LoVo (cell line): ENCODE measurements around the gene SLC7A7.
A peak's percentile ranks its signal among the peaks of the same experiment; 100 is the strongest.
"Not testable (repeated sequence)": the region's sequence is repeated elsewhere in the genome, so short reads cannot be mapped to it uniquely, and the experiment has no call there.

Experiments used
- DNase-seq: peaks from one replicate; pipeline ENCODE4 v3.0.0-alpha.2; 2016; ENCODE audit warnings: low spot score

SLC7A7 gene

DNA sequence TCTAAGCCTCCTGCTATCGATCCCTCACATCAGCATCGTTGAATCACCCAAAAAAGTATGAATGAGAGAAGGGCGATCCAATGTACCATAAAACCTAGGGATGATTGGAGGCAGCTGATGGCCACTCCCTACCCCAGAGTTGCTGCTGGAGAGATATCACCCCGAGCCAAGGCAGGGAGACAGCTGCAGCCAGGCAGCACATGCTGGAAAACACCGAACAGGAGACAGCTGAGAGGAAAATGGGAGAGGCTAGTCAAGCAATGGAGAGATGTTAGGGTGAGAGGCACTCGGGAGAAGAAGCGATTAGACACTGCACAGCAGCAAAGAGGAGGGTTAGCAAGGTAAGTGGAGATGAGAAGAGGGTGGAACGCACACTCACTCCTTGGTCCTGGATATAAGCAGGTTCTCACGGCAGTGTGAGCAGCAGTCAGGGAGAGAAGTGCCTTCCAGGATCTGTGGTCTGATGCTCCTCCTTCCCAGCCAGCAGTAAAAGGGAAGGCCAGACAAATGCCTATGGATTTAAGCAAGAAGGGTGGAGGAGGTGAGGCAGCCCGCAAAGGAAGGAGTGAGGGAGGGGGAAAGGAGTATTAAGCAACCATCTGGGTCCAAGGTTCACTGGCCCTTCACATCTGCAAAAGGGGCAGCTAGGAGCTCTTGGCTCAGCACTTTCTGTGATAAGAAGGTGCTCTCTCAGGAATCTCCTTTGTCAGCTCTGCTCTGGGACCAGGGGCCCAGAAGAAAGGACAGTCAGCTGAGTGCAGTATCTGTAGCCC, at the start of gene SLC7A7:
Gene SLC7A7, minus strand, starts transcription at position 495 of the 773 bp plus-strand sequence. CDS start 2,037 bp downstream, outside the sequence.
- peak; percentile 76 for DNase-seq

DNA sequence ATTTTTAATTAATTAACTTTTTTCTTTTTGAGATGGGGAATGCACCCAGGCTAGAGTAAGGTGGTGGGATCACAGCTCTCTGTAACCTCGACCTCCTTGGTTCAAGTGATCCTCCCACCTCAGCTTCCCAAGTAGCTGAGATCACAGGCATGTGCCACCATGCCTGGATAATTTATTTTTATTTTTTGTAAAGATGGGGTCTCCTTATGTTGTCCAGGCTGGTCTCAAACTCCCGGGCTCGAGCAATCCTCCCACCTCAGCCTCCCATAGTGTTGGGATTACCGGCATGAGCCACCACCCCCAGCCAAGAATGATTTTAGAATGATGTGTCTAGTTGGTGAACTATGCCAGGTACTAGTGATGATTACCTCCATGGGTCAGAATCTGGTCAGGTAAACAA, 49.7 kb upstream of the SLC7A7 start:
- no peak for DNase-seq

DNA sequence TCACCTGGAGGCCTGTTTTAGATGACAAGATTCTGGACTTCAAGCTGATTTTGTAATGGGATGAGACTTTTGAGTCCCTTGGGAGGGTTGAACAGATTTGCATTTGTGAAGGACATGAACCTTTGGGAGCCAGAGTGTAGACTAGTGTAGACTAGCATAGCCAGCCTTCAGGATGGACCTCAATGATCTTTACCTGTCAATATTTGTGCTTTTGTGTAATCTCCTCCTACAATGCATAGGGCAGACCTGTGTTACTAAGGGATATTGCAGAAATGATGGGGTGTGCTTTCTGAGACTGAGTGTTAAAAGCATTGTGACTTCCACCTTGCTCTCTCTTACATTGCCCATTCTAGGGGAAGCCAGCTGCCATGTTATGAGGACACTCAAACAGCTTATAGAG, 46.4 kb upstream of the SLC7A7 start:
- DNase-seq, result no peak

DNA sequence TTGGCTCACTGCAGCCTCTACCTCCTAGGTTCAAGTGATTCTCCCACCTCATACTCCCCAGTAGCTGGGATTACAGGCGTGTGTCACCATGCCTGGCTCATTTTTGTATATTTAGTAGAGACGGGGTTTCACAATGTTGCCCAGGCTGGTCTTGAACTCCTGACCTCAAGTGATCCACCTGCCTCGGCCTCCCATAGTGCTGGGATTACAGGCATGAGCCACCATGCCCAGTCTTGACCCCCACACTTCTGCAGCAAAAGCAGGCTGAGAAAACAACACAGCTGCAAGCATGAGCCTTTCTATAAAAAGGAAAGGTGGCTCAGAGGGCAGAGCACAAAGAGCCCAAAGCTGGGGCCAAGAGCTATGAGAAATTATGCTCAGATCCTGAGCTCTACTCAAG, 45.1 kb upstream of the SLC7A7 start:
- DNase-seq, result not testable (repeated sequence)

DNA sequence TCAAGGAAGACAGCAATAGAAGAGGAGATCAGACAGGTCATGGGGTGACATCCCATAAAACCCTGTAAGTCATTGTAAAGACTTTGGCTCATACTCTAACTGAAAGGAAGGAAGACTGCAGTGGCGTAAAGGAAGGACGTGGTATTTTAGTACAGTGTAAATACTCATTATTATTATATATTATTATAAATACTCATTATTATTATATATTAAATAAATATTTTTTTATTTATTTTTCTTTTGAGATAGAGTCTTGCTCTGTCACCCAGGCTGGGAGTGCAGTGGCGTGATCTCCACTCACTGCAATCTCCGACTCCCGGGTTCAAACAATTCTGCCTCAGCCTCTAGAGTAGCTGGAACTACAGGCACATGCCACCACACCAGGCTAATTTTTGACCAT, 41.2 kb upstream of the SLC7A7 start:
- DNase-seq, result no peak

DNA sequence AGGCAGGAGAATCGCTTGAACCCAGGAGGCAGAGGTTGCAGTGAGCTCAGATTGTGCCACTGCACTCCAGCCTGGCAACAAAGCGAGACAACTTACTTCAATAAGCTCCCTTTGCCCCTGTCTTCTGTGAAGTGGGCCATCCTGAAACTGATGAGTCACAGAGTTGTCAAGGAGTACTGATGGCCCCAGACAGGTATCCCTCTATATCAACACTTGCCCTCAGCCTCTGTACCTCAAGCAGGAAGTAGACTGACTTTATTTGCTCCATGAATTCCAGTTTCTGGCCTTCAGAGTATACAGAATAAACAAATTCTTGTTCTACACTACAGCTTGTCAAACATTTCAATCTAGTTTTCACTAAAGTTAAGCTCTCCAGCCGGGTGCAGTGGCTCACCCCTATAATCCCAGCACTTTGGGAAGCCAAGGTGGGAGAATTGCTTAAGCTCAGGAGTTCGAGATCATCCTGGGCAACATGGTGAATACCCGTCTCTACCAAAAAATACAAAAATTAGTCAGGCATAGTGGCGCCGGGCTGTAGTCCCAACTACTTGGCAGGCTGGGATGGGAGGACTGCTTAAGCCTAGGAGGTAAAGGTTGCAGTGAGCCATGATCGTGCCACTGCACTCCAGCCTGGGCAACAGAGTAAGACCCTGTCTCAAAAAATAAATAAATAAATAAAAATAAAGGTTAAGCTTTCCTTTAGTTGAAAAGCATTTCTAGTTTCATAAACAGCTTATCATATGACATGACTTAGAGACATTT, 39.9 kb upstream of the SLC7A7 start:
- no peak for DNase-seq

DNA sequence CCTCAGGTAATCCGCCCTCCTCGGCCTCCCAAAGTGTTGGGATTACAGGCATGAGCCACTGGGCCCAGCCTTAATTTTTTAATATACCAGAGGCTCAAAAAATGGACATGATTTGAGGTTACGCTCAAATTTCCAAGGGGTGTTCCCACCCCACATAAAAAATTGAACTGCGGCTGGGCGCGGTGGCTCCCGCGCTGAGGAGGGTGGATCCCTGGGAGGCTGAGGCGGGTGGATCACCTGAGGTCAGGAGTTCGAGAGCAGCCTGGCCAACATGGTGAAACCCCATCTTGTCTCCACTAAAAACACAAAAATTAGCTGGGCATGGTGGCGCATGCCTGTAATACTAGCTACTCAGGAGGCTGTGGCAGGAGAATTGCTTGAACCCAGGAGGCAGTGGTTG, 39.1 kb upstream of the SLC7A7 start:
- not testable (repeated sequence) for DNase-seq

DNA sequence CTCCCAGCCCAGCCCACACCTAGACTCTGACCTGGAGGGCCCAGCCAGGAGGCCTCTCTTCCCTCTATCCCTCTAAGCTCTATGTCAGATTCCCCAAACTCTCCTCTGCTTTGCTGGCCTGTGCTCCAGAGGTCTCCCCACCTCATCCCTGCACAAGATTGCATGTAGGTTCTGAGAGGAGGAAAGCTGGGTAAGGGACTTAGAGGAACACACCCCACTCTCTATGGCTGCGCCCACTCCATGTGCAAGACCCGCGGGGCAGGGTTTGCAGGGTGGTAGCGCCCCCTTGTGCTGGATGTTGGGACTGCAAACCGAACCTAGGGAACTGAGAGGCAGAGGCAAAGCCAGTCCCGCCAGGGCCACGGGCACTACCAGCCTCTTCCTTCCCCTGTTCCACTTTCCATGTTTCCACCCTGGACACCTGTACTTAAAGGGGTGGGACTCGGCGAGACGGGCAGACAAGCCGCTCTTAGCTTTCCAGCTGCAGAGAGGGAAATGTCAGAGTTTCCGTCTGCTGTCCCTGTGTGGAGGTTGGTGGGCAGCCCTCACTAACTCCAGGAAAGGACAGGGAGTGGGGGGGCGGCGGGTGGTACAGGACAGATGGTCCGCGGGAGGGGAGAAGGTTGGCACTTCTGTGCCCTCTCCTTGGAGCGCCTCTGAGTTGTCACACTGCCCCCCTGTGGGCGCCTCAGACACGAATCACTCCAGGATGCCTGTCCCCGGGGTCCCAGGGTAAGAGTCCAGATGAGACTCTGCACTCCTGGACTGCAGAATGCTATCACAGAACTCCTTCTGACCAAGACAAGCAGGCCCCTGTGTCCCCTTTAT, 37.9 kb upstream of the SLC7A7 start:
- DNase-seq, result peak; percentile 70

DNA sequence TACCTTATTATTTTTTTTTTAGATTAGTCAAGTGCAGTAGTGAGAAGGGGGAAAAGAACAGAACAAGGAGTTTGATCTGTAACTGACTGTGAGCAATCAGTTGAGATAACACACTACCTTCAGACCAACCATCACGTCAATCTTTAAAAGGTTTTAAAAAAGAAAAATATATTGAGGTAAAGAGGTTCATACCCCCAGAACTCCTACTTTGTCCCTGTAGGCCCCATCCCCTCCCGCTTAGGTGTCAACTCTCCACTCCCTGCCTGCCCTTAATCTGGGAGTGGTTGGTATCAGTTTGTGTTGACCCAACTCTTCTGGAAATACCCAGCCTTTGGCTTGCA, 37.3 kb upstream of the SLC7A7 start:
- no peak for DNase-seq

DNA sequence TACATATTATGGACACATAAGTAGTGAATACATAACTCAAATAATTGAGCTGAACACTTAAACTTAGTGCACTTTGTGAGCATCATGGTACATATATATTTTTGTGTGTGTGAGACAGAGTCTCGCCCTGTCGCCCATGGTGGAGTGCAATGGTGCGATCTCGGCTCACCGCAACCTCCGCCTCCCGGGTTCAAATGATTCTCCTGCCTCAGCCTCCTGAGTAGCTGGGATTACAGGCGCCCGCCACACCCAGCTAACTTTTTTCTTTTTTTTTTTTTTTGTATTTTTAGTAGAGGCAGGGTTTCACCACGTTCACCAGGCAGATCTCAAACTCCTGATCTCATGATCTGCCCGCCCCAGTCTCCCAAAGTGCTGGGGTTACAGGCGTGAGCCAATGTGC, 36.9 kb upstream of the SLC7A7 start:
- not testable (repeated sequence) for DNase-seq

DNA sequence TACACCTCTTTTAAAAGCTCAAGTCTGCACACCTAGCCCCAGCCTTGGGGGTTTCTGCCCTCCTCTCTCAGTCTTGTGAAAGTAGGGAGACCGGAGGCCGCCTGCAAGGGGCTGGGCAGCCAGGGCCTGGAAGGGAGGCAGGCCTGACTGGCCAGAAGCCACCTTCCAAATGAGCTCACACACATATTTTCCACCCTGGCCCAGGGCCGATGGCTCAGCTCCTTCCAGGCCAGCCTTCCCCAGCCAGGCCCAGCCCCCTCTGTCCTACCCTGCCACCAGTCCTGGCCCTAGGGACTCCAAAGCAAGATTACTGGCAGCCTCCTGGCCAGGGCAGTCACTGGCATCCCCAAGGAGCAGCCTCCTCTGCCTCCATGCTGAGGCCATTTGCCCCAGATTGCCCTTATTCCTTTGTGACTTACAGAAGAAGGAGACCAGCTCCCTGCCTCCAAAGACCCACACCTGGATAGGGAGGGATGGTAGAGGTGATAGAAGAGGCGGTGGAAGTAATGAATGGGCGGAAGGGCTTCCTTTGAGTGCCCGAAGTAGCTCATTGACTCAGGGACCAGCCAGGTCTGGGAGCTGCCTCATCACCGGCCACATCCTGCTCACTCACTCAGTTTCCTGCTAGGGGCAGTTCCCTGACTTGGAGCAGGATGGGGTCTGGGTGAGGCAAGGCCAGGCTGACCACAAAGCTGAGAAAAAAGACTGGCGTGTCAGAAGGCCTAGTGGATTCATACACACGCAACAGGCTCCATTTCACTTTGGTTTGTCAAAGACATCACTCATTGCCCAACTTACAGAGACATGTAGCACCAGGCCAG, 35.9 kb upstream of the SLC7A7 start:
- DNase-seq, result no peak

DNA sequence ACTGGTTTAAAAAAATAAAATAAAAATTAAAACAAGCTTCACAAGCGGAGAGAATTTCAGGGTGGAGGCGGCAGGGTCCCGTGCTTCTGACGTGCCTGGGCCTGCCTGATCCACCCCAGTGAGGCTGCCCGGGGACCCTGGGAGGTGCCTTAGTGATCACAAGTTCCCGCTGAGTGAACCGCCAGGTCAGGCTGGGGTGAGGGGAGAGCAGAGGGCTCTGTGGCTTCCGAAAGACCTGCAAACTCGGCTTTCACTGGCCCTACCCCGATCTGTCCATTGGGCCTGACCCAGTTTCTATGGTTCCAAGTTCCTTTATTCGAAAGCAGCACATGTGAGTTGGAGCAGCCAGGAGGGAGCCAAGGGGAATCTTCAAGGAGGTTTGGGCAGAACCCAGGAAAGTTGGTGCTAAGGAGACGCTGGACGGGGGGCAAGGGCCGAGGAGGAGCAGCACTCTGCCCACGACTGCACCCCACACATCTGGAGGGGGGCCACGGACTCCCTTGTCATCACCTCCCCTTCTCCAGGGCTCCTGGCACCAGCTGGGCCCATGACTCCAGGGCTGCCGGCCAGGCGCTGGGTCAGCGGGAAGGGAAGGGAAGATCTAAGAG, 34.1 kb upstream of the SLC7A7 start:
- no peak for DNase-seq

DNA sequence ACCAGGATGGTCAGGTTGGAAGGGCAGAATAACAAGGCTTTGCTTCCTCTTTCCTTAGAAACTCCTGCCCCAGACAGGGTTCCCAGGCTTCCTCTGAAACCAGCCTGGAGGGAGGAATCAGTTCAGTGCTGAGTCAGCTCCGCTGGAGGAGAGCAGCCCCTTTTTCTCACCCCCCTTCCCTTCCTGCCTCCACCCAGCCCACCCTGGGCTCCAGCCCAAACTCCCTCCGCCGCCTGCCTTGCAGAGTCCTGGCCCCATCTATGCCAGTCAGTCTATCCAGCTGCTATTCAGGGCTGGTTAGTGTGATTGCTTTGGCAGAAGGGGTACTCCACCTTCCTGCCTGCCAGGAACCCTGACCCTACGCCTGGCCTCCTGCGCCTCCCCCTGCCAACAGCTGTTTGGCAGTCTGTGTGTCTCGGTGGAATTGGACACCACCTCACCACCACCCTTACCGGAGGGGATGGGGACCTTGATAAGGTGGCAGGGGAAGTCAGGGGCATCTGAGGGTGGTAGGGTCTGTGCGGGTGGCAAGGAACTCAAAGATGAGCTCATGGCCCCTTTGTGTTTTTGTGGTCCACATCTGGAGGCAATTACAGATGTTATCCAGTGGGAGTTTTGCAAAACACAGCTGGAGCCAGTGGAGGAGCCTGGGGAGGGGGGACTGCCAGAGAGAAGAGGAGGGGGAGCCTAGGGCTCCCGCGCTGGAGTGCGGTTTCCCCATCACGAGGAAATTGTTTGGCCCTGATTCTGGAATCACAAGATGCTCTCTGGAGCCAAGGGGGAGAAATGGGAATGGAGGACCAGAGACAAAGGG, 33.3 kb upstream of the SLC7A7 start:
- no peak for DNase-seq

DNA sequence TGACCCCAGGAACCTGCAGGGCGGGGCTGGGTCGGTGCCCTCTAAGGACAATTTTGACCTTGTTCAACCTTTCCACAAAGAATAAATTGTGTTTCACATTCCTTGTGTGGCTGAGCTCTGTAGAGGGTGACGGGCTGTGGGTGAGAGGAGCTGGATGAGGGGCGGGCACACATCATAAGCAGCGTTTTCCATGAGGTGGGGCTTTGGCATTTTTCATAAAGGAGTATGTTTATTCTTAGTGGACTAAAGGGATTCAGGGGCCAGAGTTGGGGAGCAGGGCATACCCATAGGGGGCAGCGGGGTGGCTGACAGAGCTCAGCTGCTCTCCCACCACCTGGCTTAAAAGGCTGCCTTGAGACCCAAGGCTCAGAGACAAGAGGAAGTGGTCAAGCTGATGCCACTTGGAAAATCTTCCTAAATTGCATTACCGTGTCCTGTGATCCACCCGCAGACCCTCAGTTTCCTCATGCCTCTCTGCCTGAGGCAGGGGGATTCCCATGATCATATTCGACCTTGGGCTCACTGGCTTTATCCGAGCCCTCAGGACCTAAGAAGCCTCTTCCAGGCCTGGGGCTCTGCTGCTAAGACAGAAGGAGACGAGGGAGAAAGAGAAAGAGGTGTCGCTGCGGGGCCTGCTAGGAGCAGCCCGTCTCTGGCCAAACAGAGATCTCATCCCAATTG, 32.6 kb upstream of the SLC7A7 start:
- DNase-seq, result no peak

DNA sequence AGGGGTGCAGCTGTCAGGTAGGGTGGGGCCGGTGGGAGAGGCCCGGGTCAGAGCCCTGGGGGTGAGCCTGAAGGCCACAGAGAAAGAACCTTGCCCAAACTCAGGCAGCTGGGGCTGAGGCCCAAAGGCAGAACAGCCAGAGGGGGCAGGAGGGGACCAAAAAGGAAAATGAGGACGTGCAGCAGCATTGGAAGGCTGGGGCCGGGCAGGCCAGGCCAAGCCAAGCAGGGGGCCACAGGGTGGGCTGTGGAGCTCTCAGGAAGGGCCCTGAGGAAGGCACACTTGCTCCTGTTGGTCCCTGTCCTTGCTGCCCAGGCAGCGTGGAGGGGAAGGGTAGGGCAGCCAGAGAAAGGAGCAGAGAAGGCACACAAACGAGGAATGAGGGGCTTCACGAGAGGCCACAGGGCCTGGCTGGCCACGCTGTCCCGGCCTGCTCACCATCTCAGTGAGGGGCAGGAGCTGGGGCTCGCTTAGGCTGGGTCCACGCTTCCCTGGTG, 31.6 kb upstream of the SLC7A7 start:
- DNase-seq, result no peak

DNA sequence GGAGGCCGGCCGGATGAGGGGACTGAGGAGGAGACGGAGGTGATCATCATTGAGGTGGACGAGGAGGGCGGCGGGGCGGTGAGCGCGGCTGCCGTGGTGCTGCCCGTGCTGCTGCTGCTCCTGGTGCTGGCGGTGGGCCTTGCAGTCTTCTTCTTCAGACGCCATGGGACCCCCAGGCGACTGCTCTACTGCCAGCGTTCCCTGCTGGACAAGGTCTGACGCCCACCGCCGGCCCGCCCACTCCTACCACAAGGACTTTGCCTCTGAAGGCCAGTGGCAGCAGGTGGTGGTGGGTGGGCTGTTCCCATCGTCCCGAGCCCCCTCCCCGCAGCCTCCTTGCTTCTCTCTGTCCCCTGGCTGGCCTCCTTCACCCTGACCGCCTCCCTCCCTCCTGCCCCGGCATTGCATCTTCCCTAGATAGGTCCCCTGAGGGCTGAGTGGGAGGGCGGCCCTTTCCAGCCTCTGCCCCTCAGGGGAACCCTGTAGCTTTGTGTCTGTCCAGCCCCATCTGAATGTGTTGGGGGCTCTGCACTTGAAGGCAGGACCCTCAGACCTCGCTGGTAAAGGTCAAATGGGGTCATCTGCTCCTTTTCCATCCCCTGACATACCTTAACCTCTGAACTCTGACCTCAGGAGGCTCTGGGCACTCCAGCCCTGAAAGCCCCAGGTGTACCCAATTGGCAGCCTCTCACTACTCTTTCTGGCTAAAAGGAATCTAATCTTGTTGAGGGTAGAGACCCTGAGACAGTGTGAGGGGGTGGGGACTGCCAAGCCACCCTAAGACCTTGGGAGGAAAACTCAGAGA, 30.8 kb upstream of the SLC7A7 start:
- DNase-seq, result no peak

DNA sequence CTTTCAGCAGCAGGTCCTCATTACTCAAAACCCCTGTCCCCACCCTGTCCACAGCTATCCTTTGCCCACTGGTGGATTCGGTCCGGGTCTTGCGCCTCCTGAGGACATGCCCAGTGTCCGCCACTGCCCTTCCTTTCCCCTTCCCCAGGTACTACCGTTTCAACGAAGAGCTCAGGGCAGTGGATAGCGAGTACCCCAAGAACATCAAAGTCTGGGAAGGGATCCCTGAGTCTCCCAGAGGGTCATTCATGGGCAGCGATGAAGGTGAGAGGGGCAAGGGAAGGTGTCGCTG, 29.8 kb upstream of the SLC7A7 start:
- DNase-seq, result no peak

DNA sequence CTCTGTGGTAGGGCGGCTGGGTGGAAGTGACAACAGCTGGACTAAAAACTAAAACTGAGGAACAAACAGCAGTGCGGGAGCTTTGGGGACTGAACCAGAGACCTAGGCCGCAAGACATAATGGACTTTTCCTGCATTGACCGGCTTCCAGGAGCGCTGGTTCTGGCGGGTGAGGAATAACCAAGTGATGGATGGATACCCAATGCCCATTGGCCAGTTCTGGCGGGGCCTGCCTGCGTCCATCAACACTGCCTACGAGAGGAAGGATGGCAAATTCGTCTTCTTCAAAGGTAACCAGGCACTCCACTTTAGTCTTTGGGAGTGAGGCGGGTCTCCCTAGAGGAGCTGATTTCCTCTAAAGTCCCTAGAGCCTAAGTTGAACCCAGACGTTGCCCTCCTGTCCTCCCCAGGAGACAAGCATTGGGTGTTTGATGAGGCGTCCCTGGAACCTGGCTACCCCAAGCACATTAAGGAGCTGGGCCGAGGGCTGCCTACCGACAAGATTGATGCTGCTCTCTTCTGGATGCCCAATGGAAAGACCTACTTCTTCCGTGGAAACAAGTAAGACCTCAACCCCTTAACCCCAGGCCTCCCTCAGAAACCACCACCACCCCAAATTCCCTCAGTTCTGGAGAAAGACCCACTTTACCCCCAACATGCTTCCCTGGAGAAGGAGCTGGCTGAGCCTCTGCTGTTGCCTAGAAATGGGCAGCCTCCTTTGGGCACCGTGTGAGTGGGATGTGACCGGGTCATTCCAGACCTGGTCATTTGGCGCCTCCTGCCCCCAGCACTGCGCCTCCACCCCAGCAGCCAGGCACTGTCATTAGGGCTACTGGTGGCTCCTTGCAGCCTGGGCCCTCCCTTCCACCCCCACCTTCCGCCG, 29.2 kb upstream of the SLC7A7 start:
- DNase-seq, result no peak
